Measurements from ENCODE around the gene TMOD2.
"Not testable (repeated sequence)": the region's sequence is repeated elsewhere in the genome, so short reads cannot be mapped to it uniquely, and the experiment has no call there.

The TMOD2 gene

GRCh38 chr15:51781506-51781905 lies 30.1 kb downstream of the TMOD2 start:
- TF ChIP-seq CTCF (IDR thresholded peaks at IDR 0.05; ENCODE audit: borderline replicate concordance, insufficient read depth, low read depth, low read length), result no peak
- H3K4me3 ChIP-seq (ENCODE audit: low read depth, low read length), result no peak overlapping the region

GRCh38 chr15:51782357-51782896 lies 31.0 kb downstream of the TMOD2 start:
- no peak for TF ChIP-seq CTCF (IDR thresholded peaks at IDR 0.05; ENCODE audit: borderline replicate concordance, insufficient read depth, low read depth, low read length)
- H3K4me3 ChIP-seq (ENCODE audit: low read depth, low read length), result no peak overlapping the region

GRCh38 chr15:51783967-51784366 lies 32.6 kb downstream of the TMOD2 start:
- H3K4me3 ChIP-seq (ENCODE audit: low read depth, low read length), result no peak overlapping the region
- TF ChIP-seq CTCF (IDR thresholded peaks at IDR 0.05; ENCODE audit: borderline replicate concordance, insufficient read depth, low read depth, low read length), result no peak

- H3K4me3 ChIP-seq (ENCODE audit: low read depth, low read length), result not testable (repeated sequence)
Measured at GRCh38 chr15:51787130-51787529, 35.7 kb downstream of the TMOD2 start.

GRCh38 chr15:51792474-51792873 lies 41.1 kb downstream of the TMOD2 start:
- H3K4me3 ChIP-seq (ENCODE audit: low read depth, low read length), result not testable (repeated sequence)

- no peak for TF ChIP-seq CTCF (IDR thresholded peaks at IDR 0.05; ENCODE audit: borderline replicate concordance, insufficient read depth, low read depth, low read length)
- no peak overlapping the region for H3K4me3 ChIP-seq (ENCODE audit: low read depth, low read length)
Measured at GRCh38 chr15:51793521-51794305, 42.3 kb downstream of the TMOD2 start.

- H3K4me3 ChIP-seq (ENCODE audit: low read depth, low read length), result no peak overlapping the region
- no peak for TF ChIP-seq CTCF (IDR thresholded peaks at IDR 0.05; ENCODE audit: borderline replicate concordance, insufficient read depth, low read depth, low read length)
Measured at GRCh38 chr15:51796847-51797401, 45.5 kb downstream of the TMOD2 start.

GRCh38 chr15:51798281-51798680 lies 46.9 kb downstream of the TMOD2 start:
- H3K4me3 ChIP-seq (ENCODE audit: low read depth, low read length), result no peak overlapping the region
- TF ChIP-seq CTCF (IDR thresholded peaks at IDR 0.05; ENCODE audit: borderline replicate concordance, insufficient read depth, low read depth, low read length), result no peak
